Right ventricle myocardium superior (tissue), 1 donor: ENCODE results near the gene NPNT. TPM values are rescaled to one million over a fixed set of nuclear protein-coding genes. Genes with fewer than 3 reads are reported as not detected.
"Not testable (repeated sequence)": the region's sequence is repeated elsewhere in the genome, so short reads cannot be mapped to it uniquely, and the experiment has no call there.

Experiments
- ATAC-seq: fragments of 200-7000 bp; cut with Tn5 transposase; one replicate; pipeline ENCODE4 v1.9.1; 2020; ENCODE audit warnings: mild to moderate bottlenecking; ENCODE audit not compliant: poor library complexity
- DNase-seq: peaks from one replicate; pipeline ENCODE4 v3.0.0-alpha.2; 2020
- intact Hi-C: fragments of 100-400 bp; cut with DNase I; formaldehyde crosslinking; loops from one replicate; pipeline ENCODE4 v1.11.2; 2022
- long read RNA-seq: library from polyadenylated mRNA; unstranded; transcript quantifications from one replicate; pipeline ENCODE4 v2.0.0, GENCODE V29; 2021
- total RNA-seq: library from RNA; stranded (reverse); fragmentation: NEBNext Ultra II Directional; extraction: Animal tissue kit (Norgen Biotek cat#: 25700); gene quantifications from one replicate; pipeline ENCODE4 v1.2.1, GENCODE V29; 2021
- donor health status: DM: no; HTN: yes; CAD: no; lungs with severe emphysema.

NPNT gene, protein sequence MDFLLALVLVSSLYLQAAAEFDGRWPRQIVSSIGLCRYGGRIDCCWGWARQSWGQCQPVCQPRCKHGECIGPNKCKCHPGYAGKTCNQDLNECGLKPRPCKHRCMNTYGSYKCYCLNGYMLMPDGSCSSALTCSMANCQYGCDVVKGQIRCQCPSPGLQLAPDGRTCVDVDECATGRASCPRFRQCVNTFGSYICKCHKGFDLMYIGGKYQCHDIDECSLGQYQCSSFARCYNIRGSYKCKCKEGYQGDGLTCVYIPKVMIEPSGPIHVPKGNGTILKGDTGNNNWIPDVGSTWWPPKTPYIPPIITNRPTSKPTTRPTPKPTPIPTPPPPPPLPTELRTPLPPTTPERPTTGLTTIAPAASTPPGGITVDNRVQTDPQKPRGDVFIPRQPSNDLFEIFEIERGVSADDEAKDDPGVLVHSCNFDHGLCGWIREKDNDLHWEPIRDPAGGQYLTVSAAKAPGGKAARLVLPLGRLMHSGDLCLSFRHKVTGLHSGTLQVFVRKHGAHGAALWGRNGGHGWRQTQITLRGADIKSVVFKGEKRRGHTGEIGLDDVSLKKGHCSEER
- total RNA-seq = 2.1 TPM
- long read RNA-seq, full-length matches to known transcripts = 4 of 5 reads
- long read RNA-seq, partial matches to known transcripts = 0 of 5 reads
- long read RNA-seq, other reads (novel, unspliced or antisense) = 1 of 5 reads

DNA sequence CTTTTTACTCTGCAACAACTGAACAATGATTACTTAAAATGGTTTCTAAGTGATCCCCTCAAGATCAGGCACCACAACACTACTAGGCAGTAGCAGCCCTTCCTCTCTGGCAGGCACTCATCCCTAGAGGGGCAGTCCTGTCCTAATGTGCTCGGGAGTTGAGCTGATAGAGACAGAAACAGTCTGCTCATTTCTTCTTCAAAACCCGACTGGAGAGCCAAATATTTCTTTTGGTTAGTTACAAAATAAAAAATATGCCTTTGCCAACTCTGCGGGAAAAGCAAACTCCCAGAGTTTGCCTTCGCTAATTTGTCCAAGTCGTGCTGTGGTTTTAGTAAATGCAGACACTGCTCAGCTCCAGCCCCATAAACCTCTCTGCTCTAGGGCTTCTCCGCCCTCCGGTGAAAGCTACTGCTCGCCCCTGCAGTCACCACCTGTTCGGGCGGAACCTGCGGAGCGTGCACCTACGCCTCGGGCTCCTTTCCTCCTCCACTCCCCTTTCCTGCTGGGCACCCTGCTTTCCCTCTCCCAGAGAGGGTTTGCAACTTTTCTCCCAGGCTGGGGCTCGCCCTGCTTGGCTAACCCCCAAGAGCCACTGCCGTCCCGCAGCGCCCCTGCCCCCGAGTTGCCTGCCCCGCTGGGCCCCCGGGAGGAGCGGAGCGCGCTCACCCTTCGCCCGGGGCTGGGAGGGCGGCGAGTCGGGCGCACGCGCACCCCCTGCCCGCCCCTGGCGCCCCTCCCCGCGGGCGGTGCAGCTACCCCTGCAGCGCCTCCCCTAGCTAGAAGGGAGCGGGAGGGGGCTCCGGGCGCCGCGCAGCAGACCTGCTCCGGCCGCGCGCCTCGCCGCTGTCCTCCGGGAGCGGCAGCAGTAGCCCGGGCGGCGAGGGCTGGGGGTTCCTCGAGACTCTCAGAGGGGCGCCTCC is at the start of gene NPNT:
TSS of gene NPNT (plus strand) at position 812 of the 923 bp plus-strand sequence. CDS start 182 bp downstream, outside the sequence.
- ATAC-seq (peak; percentile 80), DNase-seq (peak; percentile 38)
- intact Hi-C loops = no loop called here

DNA sequence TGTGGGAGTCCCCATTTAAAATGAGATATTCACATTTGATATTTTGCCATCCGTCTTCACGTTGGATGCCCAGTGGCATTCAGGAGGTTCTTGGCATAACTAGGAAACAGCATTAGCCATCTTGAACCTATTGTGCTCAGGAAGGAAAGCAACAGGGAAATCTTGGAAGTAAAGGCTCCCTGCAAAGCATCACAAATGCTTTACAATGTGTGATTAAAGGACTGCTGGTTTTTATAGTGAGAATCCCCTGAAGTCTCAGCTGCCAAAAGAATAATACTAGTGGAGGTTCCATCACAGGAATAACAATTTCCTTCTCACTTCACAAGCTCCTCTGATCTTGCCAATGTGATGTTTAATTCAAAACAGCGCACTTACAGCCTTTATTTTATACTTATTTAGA is 49.7 kb upstream of the NPNT start:
- intact Hi-C loops = no loop called here
- no peak for DNase-seq
- no peak for ATAC-seq

DNA sequence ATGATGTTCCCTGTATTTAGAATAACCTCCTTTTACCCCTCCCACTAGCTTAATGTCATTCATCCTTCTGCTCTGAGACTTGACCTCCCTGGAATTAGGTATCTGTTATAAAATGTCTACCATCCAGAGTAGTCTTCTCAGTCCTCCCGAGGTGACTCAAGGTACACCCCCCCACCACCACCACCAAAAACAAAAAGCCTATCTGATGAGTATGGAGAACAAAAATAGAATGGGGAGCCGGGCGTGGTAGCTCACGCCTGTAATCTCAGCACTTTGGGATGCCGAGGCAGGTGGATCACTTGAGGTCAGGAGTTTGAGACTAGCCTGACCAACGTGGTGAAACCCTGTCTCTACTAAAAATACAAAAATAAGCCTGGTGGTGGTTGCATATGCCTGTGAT is 46.9 kb upstream of the NPNT start:
- DNase-seq, intact Hi-C loops, ATAC-seq: not testable (repeated sequence)

DNA sequence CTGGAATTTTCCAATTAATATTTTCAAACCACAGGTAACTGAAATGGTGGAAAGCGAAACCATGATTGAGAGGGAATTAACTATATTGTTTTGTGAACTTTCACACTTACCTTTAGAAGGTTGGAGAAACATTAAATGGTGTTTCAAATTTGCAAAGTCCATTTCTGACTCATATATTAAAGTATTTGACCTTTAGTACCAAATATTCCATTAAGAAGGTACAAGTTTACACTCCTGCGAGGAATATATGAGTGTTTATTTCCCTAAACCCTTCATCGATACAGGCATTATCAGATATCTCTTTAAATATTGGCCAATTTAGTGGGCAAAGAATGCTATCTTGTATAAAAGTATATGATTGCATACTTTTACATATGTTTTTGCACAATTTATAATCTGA is 44.1 kb upstream of the NPNT start:
- DNase-seq = no peak
- intact Hi-C loops = no loop called here
- no peak for ATAC-seq

DNA sequence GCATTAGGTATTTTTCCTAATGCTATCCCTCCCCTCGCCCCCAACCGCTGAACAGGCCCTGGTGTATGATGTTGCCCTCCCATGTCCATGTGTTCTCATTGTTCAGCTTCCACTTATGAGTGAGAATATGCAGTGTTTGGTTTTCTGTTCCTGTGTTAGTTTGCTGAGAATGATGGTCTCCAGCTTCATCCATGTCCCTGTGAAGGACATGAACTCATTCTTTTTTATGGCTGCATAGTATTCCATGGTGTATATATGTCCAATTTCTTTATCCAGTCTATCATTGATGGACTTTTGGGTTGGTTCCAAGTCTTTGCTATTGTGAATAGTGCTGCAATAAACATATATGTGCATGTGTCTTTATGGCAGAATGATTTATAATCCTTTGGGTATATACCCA is 43.0 kb upstream of the NPNT start:
- intact Hi-C loops, DNase-seq, ATAC-seq: not testable (repeated sequence)

DNA sequence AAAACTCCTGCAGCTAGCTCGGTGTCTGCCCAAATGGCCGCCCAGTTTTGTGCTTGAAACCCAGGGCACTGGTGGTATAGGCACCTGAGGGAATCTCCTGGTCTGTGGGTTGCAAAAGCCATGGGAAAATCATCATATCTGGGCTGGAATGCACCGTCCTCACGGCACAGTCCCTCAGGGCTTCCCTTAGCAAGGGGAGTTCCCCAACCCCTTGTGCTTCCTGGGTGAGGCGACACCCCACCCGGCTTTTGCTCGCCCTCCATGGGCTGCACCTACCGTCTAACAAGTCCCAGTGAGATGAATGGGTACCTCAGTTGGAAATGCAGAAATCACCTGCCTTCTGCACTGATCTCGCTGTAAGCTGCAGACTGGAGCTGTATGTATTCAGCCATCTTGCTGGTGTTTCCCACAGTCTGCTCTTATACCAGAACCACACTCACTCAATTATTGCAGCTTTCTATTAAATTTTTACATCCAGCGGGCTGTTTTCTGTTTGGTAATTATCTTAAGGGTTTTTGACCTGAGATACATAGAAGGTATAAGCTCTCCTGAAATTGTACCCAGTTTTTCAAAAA is 36.7 kb upstream of the NPNT start:
- ATAC-seq = no peak
- no peak for DNase-seq
- intact Hi-C loops = no loop called here

DNA sequence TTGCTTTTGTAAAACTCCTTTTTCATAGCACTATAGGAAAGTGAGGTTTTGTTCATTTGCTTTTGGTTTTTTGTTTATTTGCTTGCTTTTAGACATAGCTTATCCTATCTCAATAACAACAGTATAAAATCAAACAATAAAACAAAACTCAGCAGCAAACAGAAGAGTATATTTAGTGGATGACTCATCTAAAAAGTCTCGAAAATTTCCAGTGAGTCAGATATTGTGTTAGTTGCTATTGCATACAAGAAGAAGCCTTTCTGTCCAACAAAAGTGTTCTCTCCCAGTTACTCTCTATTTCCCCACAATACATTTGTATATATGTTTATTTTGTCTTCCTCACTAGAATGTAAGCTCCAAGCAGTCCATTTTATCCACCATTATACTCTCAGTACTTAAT is 36.0 kb upstream of the NPNT start:
- intact Hi-C loops = no loop called here
- ATAC-seq (no peak), DNase-seq (no peak)

DNA sequence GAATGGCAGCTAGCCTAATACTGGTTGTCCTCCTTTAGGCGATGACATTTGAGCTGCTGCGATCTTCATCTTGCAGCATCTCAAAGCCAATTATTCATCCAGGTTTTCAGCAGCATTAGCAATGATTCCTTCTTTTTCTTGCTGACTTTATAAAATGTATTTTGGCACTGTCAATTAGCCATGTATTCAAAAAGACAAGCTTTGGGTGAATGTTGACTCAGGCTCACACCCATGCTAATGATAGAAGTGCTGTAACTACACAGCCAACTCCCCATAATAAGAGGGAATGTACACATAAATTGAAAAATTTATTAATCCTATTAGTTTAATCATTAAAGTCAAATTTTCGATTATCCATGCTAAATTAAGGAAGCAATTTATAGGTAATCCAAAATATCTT is 24.3 kb upstream of the NPNT start:
- intact Hi-C loops = no loop called here
- DNase-seq (no peak), ATAC-seq (no peak)

DNA sequence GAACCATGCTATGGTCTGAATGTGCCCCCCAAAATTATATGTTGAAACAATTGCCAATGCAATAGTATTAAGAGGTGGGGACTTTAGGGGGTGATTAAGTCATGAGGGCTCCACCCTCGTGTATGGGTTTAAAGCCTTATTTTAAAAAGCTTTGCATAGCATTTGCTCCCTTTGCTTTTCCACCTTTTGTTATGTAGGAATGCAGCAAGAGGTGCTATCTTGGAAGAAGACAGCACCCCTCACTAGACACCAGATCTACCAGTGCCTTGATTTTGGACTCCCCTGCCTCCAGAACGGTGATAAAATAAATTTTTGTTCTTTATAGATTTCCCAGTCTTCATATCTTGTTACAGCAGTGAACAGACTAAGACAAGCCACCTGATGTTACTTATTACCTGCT is 23.3 kb upstream of the NPNT start:
- no peak for ATAC-seq
- no peak for DNase-seq
- intact Hi-C loops = no loop called here

DNA sequence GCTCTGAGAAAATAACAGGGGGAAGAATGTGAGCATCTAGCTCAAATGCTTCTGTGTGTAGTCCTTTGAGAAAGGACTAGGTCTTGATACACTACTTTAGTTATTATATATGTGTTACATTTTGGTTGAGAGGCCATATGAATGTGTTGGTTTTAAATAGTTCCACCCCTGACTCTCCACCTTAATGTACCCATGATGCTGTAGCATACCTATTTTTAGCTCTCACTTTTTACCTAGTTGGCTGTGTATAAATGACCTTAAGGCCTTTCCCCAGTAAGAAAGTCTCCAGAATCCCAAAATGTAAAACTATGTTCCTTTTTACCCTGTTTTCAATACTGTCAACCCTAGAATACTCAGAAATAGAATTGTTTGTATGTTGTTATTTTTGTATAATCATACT is 20.0 kb upstream of the NPNT start:
- intact Hi-C loops = no loop called here
- ATAC-seq (peak; percentile 80), DNase-seq (no peak)

DNA sequence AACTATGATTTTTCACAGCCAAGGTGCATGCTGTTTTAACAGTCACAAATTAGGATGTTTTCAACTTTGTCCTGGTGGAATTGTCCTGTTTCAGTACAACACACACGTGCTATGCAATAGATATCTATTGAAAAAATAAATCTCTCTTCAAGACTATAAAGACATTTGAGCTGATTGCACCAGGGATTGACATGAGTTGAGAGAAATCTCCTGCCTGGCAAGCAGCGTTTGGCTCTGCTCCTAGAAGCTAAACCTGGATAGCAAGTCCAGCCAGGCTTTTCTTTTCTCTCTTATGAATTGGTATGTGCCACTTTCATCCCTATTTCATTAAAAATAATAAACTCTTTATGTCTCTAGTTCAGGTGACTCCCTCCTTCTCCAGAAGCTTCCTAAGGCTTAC is 16.6 kb upstream of the NPNT start:
- intact Hi-C loops = no loop called here
- ATAC-seq (peak; percentile 79), DNase-seq (no peak)

DNA sequence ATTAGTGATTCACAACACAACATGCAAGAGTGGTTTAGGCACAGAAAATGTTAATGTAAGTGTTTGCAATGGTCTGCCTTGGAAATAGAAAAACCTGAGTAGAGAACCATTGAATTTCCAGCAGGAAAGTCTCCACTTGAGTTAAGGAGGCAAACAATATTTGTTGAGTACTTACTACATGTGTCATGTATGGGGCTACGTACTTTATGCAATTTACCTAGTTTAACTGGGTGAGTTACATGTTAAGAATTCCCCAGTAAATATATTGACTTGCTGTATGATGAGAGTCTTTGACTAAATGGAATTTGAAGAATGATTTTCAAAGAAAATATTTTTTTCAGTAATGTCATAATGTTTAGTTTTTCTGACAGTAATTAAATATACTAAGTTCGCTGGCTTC is 7.8 kb upstream of the NPNT start:
- DNase-seq (no peak), ATAC-seq (no peak)
- intact Hi-C loops = no loop called here

DNA sequence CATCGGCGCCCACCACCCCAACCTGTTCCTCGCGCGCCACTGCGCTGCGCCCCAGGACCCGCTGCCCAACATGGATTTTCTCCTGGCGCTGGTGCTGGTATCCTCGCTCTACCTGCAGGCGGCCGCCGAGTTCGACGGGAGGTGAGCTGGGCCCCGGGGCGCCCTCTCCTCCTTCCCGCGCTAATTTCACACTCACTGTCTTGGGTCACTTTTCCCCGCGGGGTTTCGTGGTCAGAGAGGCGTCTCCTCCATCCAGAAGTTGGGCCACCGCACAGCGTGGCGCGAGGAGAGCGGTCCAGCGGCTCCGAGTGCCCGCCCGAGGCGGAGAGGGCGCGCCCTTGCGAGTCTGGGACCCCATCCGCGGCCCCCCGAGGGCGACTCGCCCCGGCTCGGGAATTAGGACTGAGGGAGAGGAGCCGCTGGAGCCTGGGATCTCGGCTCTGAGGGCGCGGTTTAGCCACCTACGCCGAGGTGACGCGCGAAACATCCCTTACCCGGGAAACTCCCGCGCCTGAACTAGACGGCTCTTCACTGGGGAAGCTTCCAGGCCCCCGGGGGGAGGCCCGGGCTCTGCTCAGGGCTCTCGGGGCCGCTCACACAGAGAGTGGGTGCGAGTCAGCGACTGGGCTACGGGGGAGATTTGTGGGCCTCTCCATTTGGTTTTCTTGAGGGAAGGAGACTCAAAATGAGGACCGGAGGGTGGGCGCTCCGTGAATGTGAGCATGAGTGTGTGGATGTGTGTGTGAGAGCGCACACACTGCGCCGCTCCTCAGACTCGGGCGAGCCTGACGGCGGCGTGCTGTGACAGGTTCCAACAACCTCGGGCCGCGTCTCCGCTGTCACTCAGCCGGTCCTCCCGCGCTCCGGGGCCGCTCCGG is 551 bp downstream of the NPNT start:
- intact Hi-C loops = no loop called here
- DNase-seq = peak; percentile 50

DNA sequence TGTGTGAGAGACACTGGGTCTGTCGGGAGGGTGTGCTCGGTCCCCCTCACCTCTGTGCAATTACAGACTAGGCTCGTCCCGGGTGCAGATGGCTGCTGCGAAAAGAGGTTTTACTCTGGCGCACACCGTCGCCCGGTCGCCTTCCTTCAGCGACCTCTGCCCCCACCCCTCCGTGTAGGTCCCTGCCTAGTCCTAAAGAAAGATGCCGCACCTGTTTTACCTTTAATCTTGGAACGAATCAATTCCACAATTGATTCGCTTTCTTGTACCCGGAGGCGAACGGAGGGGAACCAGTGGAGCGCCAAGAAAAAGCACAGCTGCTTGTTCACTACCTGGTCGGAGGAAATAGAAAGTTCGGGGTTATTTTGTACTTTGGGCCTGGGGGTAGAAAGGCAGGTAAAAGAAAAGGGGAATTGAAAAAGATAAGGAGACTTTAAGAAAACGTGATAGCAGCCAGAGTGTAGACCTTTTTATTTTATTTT is 1.2 kb downstream of the NPNT start:
- intact Hi-C loops = no loop called here
- ATAC-seq = no peak
- DNase-seq = no peak

More for the DNA sequence above, 551 bp downstream of the NPNT start:
- ATAC-seq = peak; percentile 69

DNA sequence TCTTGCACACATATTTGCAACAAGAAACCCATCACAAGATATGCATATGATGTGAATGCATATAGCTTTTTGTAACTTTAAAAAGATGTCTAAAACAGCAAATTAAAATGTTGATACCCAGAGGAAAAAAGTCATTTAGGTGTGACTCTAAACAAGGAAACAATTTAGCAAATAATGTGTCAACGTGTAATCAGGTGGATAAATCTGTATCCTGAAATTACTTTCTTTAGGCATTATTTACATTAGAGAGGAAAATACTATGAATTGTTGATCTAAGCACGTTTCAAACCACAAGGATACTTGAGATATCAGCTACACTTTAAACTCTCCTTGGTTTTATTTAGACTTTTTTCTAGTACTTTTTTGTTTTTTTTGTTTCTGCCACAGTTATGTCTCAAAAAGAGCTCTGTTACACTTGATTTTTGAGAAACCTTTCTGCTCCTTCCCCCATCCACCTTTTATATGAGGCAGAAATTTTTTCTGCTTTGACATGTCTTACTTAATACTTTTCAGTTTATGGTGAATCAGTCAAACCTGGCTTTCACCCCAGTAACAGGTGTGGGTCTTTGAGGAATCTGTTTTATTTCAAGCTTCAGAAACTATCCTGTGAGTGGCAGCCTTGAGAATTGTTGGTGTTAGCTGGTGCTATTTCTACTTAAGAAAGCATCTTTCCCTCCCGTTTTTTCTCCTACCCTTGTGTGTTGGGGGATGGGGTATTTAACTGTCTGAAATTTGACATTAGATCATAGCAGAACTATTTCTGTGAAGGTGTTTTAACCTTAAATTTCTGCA is 1.9 kb downstream of the NPNT start:
- no peak for ATAC-seq
- no peak for DNase-seq
- intact Hi-C loops = no loop called here

DNA sequence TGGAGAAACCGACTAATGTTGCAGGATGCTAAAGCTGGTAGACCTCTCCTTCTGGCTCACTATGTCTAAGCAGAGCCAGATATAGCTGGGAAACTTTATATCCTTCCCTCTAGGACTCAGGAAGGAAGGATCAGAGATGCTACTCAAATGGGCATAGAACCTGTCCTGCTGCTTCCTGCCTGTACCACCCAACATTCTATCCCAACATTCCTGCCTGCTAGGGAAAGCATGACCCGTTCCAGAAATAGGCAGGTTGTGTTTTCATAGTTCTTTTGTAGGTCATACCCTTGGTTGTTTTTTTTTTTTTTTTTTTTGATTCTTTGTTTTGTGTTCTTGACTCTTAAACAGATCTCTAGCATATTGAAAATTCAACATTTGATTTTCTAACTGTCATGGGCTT is 5.3 kb downstream of the NPNT start:
- intact Hi-C loops = no loop called here
- no peak for ATAC-seq
- no peak for DNase-seq
